Subcutaneous abdominal adipose tissue (tissue), 5 donors: Measurements from ENCODE around the gene RNPEP.
"Not testable (repeated sequence)": the region's sequence is repeated elsewhere in the genome, so short reads cannot be mapped to it uniquely, and the experiment has no call there.

Experiments
- H3K27ac ChIP-seq: one replicate; pipeline ENCODE4 v1.7.0; 2013; ENCODE audit warnings: low read depth, mild to moderate bottlenecking, inconsistent platforms, low read length, moderate library complexity
- H3K27me3 ChIP-seq, 5 donors: one replicate each; pipeline ENCODE4 v1.7.0; 2013; ENCODE audit warnings: low read length in 5 of 5, inconsistent platforms in 1 of 5; ENCODE audit not compliant: control insufficient read depth in 5 of 5, insufficient read depth in 4 of 5
- H3K36me3 ChIP-seq, 5 donors: one replicate each; pipeline ENCODE4 v1.7.0; 2013; ENCODE audit warnings: low read length in 5 of 5; ENCODE audit not compliant: control insufficient read depth in 5 of 5, insufficient read depth in 5 of 5
- H3K4me1 ChIP-seq, 5 donors: one replicate each; pipeline ENCODE4 v1.7.0; 2013; ENCODE audit warnings: low read length in 5 of 5, mild to moderate bottlenecking in 3 of 5, moderate library complexity in 1 of 5; ENCODE audit not compliant: control insufficient read depth in 5 of 5, insufficient read depth in 5 of 5
- H3K4me3 ChIP-seq, 5 donors: one replicate each; pipeline ENCODE4 v1.7.0; 2013; ENCODE audit warnings: low read length in 5 of 5, low read depth in 1 of 5
- H3K9ac ChIP-seq, 5 donors: one replicate each; pipeline ENCODE4 v1.7.0; 2013; ENCODE audit warnings: low read length in 5 of 5, mild to moderate bottlenecking in 4 of 5, moderate library complexity in 3 of 5
- H3K9me3 ChIP-seq, 5 donors: one replicate each; pipeline ENCODE4 v1.7.0; 2013; ENCODE audit warnings: low read length in 5 of 5; ENCODE audit not compliant: control insufficient read depth in 5 of 5
- donor health status: healthy.
- donor health status: healthy.
- donor health status: healthy.
- donor health status: healthy.
- donor health status: healthy.

RNPEP gene, protein sequence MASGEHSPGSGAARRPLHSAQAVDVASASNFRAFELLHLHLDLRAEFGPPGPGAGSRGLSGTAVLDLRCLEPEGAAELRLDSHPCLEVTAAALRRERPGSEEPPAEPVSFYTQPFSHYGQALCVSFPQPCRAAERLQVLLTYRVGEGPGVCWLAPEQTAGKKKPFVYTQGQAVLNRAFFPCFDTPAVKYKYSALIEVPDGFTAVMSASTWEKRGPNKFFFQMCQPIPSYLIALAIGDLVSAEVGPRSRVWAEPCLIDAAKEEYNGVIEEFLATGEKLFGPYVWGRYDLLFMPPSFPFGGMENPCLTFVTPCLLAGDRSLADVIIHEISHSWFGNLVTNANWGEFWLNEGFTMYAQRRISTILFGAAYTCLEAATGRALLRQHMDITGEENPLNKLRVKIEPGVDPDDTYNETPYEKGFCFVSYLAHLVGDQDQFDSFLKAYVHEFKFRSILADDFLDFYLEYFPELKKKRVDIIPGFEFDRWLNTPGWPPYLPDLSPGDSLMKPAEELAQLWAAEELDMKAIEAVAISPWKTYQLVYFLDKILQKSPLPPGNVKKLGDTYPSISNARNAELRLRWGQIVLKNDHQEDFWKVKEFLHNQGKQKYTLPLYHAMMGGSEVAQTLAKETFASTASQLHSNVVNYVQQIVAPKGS

DNA sequence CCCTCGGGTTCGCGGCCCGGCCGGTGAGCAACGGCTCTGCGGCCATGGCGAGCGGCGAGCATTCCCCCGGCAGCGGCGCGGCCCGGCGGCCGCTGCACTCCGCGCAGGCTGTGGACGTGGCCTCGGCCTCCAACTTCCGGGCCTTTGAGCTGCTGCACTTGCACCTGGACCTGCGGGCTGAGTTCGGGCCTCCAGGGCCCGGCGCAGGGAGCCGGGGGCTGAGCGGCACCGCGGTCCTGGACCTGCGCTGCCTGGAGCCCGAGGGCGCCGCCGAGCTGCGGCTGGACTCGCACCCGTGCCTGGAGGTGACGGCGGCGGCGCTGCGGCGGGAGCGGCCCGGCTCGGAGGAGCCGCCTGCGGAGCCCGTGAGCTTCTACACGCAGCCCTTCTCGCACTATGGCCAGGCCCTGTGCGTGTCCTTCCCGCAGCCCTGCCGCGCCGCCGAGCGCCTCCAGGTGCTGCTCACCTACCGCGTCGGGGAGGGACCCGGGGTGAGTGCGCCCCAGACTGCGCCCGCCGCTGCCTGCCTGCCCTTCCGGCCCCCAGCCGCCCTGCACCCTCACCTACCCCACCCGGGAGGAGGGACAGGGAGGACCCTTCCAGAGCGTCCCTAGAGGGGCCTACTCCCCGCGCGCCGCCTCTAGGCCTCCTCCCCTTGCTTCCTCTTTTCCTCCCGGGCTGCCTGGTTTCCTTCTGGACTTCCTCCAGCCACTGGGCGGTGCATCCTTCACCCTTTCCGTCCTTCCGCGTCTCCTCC is at the start of gene RNPEP:
Gene RNPEP, plus strand, starts transcription at position 26 of the 757 bp plus-strand sequence. Its CDS starts 19 bp downstream, at position 45.
- no peaks in the 10 kb centered on the region for H3K27me3 ChIP-seq
- H3K9ac ChIP-seq, result peak within 1 kb of the TSS in 4 of 5 donors; percentile 75 to 93 (median 82)
- H3K4me3 ChIP-seq, result peak within 1 kb of the TSS; percentile 84 to 94 (median 90)
- peaks cover 5 to 24% (median 13%) of the 10 kb centered on the region in 5 donors for H3K4me1 ChIP-seq
- no peaks in the 10 kb centered on the region for H3K36me3 ChIP-seq
- H3K9me3 ChIP-seq, result no peaks in the 10 kb centered on the region
- H3K27ac ChIP-seq, result peak within 1 kb of the TSS; percentile 78

DNA sequence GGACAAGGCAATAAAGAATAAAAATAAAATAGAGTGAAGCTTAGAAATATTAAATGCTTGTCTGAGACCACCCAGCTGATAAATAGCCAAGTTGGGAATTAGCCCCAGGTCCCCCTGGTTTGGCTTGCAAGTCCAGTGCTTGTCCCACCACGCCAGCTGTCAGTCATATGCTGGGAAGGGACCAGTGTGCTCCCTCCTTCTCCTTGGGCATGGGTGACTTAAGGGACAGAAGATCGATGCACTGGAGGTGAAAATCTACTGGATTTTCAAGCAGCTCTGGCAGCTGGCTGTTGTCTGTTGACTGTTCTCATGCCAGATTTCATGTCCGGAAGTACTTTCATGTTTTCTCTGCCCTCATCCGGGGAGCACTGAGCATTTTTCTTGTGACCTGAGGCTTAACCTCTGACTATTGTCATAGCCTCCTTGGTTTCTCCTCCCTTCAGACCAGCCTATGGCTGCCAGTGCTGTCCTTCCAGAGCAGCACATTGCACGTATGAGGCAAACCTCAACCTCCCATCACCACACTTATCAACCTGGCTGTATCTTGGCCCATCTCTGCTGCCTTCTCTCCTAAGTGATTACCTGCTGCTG is 48.5 kb upstream of the RNPEP start:
- peaks cover 0 to 13% (median 6%) of the 10 kb centered on the region in 5 donors for H3K4me1 ChIP-seq
- no peaks in the 10 kb centered on the region for H3K9me3 ChIP-seq
- H3K27me3 ChIP-seq, result peaks cover 0 to 3% (median 0%) of the 10 kb centered on the region in 5 donors
- no peak overlapping the region for H3K4me3 ChIP-seq
- H3K36me3 ChIP-seq, result peaks cover 0 to 3% (median 0%) of the 10 kb centered on the region in 5 donors
- no peak overlapping the region for H3K9ac ChIP-seq
- no peak overlapping the region for H3K27ac ChIP-seq

DNA sequence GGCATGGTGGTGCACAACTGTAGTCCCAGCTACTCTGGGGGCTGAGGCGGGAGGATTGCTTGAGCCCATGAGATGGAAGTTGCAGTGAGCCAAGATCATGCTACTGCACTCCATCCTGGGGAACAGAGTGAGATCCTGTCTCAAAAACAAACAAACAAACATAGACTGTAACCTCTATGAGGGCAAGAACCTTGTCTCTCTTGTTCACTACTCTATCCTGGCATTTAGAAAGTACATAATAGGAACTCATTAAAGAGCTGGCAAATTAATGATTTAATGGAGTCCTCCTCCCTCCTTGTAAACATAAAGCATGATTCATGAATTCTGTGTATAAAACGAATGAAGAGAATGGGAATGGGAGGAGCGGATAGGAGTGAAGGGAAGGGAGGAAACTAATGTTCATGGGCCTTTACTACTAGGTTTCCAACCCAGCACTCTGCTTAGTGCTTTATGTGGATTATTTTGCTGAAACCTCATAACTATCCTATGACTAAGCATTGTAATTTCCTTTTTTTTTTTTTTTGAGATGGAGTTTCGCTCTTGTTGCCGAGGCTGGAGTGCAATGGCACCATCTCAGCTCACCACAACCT is 44.7 kb upstream of the RNPEP start:
- Histone ChIP-seq H3K9me3 (no peaks in the 10 kb centered on the region), H3K36me3 (no peaks in the 10 kb centered on the region), H3K27ac (no peak overlapping the region), H3K9ac (no peak overlapping the region), H3K27me3 (peaks cover 0 to 5% (median 0%) of the 10 kb centered on the region in 5 donors), H3K4me1 (peaks cover 0 to 28% (median 19%) of the 10 kb centered on the region in 5 donors), H3K4me3 (no peak overlapping the region)

DNA sequence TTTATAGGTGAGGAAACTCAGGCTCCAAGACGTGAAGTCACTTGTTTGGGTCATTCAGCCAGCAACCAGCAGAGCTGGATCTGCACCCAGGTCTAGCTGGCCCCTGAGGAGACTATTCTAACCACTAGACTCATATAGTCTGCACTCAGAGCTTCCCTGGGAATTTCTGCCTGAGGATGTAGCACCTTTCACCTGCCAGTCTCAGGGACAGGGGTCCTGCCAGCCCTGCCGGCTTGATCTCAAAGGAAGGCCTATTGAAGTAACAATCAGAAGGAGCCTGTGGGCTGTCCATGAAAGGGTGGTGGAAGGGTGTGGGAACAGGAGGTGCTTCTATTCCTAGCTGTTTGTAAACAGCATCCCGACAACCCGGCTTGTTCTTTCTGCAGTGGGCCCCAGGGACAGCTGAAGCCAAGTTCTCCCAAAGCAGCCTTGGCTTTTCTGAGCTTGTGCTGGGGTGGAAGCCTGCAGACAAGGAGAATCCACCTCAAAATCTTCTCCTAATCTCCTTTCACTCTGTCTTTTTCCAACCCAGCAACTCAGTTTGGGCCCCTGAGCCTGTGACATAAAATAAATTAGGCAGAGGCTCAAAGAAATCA is 43.9 kb upstream of the RNPEP start:
- Histone ChIP-seq H3K36me3 (no peaks in the 10 kb centered on the region), H3K27ac (no peak overlapping the region), H3K9ac (no peak overlapping the region), H3K27me3 (peaks cover 0 to 9% (median 0%) of the 10 kb centered on the region in 5 donors), H3K4me1 (peaks cover 0 to 33% (median 21%) of the 10 kb centered on the region in 5 donors), H3K9me3 (no peaks in the 10 kb centered on the region), H3K4me3 (peak overlapping the region in 1 of 5 donors; percentile 22)

DNA sequence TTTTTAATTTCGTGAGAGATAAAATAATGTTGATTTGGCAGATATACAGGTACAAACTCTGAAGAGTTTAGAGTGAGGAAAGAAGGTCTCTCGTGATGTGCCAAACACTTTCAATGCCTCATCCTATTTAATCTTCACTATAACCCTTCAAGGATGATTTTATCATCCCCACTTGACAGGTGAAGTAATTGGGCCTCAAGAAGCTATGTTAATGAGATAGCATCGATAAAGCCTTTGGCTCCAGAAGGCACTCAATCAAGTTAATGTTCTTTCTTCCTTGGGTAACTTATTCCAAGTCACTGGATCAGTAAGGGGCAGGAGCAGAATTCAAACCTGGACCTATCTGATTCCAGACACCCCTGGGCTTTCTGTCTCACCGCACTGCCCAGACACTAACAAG is 43.3 kb upstream of the RNPEP start:
- Histone ChIP-seq H3K36me3 (no peaks in the 10 kb centered on the region), H3K4me3 (no peak overlapping the region), H3K27me3 (peaks cover 0 to 8% (median 4%) of the 10 kb centered on the region in 5 donors), H3K9ac (no peak overlapping the region), H3K27ac (no peak overlapping the region), H3K9me3 (no peaks in the 10 kb centered on the region), H3K4me1 (peaks cover 0 to 38% (median 25%) of the 10 kb centered on the region in 5 donors)

DNA sequence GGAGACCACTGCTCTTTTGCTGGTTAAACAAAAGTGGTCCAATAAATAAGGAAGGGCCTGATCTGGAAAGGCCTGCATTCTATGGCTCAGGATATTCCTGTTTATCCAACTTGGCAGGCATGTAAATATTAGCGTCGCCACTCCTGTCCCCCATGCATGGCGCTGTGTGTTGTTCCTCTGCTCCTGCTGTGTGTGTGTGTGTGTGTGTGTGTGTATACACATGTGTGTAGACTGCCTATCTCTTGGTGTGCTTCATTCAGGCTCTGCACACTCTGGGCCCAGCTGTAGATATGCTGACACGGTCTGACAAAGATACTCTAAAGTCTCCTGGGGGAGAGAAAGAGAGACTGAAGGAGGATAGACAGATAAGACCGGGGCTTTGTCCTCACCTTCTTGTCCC is 42.9 kb upstream of the RNPEP start:
- no peaks in the 10 kb centered on the region for H3K36me3 ChIP-seq
- H3K4me1 ChIP-seq, result peaks cover 0 to 39% (median 28%) of the 10 kb centered on the region in 5 donors
- peaks cover 0 to 7% (median 5%) of the 10 kb centered on the region in 5 donors for H3K27me3 ChIP-seq
- H3K27ac ChIP-seq, result no peak overlapping the region
- H3K4me3 ChIP-seq, result no peak overlapping the region
- no peaks in the 10 kb centered on the region for H3K9me3 ChIP-seq
- H3K9ac ChIP-seq, result no peak overlapping the region

DNA sequence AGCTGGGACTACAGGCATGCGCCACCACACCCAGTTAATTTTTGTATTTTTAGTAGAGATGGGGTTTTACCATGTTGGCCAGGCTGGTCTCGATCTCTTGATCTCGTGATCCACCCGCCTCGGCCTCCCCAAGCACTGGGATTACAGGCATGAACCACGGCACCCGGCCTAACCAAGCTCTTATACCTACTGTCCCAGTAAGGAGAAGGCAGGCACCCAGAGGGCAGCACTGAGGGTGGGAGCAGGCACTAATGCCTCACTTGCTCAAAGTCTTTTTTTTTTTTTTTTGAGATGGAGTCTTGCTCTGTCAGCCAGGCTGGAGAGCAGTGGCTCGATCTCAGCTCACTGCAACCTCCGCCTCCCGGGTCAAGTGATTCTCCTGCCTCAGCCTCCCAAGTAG is 42.1 kb upstream of the RNPEP start:
- H3K4me3 ChIP-seq, H3K9me3 ChIP-seq, H3K36me3 ChIP-seq, H3K9ac ChIP-seq, H3K27ac ChIP-seq: not testable (repeated sequence)
- Histone ChIP-seq H3K27me3 (peaks cover 0 to 11% (median 5%) of the 10 kb centered on the region in 5 donors), H3K4me1 (peaks cover 3 to 45% (median 31%) of the 10 kb centered on the region in 5 donors)

DNA sequence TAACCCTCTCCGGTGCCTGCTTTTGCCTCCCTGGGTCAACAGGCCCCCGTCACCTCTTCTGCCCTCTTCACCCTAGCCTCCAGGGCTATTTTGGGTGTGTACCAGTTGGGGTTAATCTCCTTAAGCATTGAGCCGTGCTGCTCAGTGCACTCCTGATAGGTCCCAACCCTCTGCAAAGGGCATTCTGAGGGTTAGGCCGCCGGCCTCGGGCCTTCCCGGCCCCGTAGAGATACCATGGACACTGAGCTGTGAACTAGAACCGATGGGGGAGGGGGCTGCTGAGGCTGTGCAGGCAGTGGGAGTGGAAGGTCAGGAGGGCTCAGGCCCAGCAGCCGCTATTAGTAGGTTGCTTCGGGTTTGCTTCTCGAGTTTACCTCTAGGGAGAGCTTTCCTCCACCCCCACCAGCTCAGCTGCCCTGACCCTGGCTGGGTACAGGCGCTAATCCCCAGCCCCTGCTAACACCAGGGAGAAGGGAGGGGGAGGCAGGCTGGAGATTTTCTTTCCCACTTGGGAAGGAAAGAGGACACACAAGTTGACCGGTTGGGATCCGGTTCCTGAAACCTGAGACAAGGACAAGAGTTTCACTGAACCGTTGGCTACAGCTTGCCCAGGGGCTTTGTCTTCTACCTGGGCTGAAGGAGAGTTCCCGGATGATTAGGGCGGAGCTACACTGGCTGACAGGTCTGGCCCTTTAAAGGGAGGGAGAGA is 40.9 kb upstream of the RNPEP start:
- Histone ChIP-seq H3K4me3 (peak overlapping the region in 4 of 5 donors; percentile 26 to 47 (median 38)), H3K27me3 (peaks cover 0 to 18% (median 9%) of the 10 kb centered on the region in 5 donors), H3K4me1 (peaks cover 3 to 57% (median 43%) of the 10 kb centered on the region in 5 donors), H3K9me3 (no peaks in the 10 kb centered on the region), H3K36me3 (no peaks in the 10 kb centered on the region), H3K27ac (peak overlapping the region; percentile 46), H3K9ac (peak overlapping the region in 2 of 5 donors; percentile 30 to 52)
